ENCODE results near the gene KRTAP5-10.
"Not testable (repeated sequence)": the region's sequence is repeated elsewhere in the genome, so short reads cannot be mapped to it uniquely, and the experiment has no call there.

KRTAP5-10 gene

DNA sequence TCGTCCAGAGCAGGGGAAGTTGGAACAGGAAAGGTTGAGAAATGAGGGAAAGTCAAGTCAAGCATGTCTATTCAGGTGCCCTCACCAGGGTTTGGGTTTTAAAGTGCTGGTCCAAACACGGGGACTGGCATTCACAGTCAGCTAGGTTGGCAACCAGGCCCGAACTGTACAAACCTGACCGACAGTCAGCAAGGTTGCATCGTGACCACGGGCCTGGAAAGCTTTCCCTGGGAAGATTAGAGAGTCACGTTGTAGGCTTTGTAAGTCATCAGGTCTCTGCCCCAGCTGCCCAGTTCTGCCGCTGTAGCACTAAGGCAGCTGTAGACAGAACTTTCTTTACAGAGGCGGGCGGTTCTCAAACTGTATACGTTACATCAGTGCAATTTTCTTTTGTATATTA, 7.4 kb downstream of the KRTAP5-10 start:
- DNase-seq (ENCODE audit: low read depth in 3 of 3), result no peak

DNA sequence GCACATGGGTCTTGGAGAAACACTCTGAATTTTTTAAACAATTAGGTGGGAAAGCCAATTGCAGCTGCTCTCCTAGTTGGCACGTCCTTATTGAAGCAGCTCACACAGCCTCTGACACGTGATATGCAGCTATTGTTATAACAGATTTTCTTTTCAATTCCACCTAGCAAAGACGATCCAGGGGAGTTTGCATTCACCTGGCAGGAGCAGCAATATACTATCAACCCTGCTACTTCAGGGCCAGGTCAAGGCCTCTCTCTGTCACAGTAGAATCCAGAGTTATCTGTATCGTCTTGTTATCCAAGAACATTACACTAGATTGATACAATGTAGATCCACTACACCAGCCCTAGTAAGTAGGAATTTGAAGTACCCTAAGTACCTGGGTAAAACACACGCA, 9.1 kb downstream of the KRTAP5-10 start:
- DNase-seq (ENCODE audit: low read depth in 3 of 3), result no peak

DNA sequence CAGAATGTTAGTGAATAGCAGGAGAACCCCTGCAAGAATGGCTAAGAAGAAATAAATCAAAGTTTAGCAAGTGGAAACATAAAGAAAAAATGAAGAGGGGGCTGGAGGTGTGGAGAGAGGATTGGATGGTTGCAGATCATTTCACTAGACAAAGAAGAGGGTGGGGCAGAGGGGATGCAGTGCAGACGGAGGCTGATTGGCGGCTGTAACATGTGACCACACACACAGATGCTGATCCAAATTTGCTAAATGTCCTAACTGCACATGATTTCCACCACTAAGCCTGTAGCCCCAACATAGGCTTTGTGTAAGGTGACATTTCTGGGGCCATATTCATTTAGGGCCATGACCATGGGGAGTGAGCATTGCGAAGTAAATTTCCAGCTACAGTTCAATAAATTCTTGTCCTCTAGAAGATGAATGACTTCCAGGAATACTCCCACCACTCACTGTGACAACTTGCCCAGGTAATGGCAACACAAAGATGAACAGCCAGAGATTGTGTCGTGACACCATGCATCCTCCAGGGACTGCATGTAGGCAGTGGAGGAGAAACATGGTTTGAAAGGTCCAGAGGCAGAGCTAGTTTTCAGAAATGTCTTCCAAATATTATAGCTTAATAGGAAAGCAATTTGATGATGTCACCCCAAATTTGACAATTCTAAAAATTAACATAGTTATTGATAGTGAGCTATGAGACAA, 10.5 kb downstream of the KRTAP5-10 start:
- DNase-seq (ENCODE audit: low read depth in 3 of 3), result no peak

DNA sequence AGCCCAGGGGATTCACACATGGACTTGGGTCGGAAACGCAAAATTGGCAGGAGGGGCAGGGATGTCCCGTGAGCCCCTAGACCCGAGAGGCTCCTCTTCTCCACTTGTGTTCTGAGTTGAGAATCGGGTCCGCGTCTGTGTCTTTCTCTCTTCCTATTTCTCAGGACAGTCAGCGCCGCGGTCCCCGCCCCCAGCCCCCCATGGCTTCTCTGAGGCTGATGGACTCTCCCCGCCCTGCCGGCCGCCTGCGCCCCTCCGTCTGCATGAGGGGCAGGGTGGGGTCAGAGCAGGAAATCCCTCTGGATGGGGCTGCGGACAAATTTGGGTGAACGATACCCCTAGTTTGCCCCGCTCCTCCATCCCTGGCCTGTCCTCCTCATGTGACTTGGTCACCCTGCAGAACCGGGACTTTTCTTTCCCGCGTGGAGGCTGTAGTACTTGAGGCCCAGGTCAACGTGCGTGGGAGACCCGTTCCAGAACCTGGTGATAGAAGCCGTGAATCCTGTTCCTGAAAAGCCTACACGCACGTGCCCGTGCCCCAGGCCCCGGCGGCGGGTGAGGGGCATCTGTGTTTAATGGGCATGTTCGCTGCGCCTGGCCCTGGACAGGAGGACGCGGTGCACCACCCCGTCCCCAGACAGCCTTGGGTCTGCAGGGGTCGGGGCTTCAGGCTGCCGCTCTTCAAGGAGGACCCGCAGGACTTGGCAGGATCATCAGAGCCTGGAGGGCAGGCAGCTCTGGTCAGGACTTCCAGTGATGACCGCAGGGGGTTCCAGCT, 11.5 kb downstream of the KRTAP5-10 start:
- DNase-seq (ENCODE audit: low read depth in 3 of 3), result not testable (repeated sequence)

DNA sequence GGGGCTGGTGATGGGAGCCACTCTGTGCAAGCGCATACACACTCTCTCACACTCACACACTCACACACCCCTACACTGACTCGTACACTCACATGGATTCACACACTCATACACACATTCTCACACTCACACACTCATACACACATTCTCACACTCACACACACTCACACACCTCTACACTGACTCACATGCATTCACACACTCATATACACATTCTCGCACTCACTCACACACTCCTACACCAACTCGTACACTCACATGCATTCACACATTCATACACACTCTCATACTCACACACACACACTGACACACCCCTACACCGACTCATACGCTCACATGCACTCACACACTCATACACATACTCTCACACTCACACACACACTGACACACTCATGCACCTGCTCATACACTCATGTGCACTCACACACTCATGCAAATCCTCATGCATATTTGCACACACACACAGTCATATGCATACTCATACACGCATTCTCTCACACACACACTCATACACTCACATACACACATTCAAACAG, 12.2 kb downstream of the KRTAP5-10 start:
- no peak for DNase-seq (ENCODE audit: low read depth in 3 of 3)

DNA sequence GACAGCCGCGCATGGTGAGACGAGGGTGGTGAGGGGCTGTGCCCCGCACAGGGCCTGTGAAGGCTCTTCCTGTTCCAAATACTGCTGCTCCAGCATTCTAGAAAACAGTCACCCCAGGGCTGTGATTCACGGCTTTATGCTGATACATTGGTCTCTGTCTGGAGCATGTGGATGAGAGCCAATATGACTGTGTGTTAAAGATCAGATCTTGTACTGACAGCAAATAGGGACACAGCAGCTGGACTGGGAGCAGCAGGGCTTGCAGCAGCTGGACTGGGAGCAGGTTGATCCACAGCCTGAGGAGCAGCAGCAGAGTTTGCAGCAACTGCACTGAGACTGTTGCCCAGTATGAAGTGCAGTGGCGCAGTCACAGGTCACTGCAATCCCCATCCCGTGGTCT, 14.2 kb downstream of the KRTAP5-10 start:
- not testable (repeated sequence) for DNase-seq (ENCODE audit: low read depth in 3 of 3)

DNA sequence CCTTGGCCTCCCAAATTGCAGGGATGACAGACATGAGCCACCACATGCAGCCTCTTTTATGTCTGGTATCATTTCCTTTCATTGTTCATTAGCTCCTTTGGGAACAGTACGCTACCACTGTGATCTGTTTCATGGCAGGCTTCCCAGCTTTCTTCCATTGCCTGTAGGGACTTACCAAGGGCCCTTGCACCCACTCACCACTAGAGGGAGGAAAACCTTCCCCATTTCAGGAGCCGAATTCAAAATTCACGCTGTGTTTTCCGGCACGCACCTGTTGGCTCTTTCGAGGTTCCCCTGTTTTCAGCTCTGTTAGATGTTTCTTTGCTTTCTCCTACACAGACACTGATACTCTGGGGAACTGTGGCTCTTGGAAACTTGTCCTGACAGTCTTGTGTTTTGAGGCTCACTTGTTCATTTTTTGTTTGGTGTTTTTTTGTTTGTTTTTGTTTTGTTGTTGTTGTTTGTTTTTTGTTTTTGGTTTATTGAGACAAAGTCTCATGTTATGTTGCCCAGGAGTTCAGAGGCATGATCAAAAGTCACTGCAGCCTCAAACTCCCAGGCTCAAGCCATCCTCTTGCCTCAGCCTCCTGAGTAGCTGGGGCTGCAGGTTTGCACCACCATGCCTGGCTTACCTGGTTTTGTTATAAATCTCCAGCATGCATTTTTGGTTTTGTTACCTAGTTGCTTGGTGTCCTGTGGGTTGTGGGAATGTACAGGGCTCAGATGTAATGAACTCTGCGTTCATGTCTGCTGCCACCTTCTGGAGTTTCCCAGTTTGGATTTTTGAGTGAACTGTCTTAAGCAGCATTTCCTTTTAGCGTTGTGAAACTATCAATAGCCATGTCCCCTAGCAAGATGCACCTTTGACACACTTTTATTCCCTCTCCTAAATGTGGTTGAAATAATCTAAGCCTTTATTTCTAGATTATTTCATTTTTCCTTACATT, 15.0 kb downstream of the KRTAP5-10 start:
- peak in 2 of 3 experiments; percentile 6 to 25 for DNase-seq (ENCODE audit: low read depth in 3 of 3)

DNA sequence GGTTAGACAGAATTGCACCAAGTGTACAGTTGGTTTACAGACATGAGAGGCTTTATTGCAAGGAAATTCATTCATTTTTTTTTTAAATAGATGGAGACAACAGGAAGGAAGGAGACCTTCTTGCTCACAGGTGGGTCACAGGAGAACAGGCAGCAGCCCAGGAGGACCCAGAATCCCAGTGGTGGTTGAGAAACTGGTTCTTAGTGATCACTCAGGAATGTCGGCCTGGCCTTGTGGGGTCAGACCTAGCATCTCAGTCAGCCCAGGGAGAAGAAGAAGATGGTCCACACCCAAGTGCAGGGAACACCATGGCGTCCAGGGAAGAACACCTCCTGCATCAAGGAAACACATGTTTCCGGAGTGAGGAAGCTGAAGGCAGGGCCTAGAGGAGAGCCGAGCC, 16.5 kb downstream of the KRTAP5-10 start:
- no peak for DNase-seq (ENCODE audit: low read depth in 3 of 3)

DNA sequence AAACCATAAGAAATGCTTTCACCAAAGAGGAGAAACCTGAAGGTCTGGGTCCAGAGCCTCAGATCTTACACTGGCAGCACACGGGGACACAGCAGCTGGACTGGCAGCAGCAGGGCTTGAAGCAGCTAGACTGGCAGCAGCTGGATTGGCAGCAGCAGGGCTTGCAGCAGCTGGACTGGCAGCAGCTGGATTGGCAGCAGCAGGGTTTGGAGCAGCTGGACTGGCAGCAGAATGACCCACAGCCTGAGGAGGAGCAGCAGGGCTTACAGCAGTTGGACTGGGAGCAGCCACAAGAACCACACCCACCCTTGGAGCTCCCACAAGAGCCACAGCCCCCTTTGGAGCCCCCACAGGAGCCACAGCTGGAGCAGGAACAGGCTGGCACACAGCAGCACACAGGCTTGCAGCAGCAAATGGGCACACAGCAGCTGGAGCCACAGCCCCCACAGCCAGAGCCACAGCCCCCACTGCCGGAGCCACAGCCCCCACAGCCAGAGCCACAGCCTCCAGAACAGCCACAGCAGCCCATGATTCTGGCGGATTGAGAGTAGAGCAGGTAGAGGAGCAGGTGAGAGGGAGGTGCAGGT, 17.0 kb downstream of the KRTAP5-10 start, which contains the start of gene KRTAP5-11:
KRTAP5-11 (minus strand) TSS at position 567 of the 587 bp plus-strand sequence; CDS start at position 529, 38 bp downstream.
- DNase-seq (ENCODE audit: low read depth in 3 of 3), result no peak

DNA sequence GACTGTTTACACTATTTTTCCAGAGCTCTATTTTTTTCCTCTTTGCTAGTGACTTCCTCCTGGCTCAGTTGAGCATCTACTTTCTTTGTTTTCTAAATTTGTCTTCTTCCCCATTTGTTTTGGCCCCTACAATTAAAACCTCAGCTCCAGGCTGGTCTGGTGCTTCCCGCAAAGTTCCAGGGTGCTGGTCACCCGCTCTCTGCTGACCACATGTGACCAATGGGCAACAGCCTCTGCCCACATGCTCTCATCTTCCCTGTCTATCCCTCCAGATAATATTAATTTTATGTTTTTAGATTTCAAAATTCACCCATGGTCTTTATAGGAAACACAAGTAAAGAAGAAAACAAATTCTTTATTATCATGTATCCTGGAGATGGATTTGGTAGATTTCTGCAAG, 17.6 kb downstream of the KRTAP5-10 start:
- not testable (repeated sequence) for DNase-seq (ENCODE audit: low read depth in 3 of 3)

DNA sequence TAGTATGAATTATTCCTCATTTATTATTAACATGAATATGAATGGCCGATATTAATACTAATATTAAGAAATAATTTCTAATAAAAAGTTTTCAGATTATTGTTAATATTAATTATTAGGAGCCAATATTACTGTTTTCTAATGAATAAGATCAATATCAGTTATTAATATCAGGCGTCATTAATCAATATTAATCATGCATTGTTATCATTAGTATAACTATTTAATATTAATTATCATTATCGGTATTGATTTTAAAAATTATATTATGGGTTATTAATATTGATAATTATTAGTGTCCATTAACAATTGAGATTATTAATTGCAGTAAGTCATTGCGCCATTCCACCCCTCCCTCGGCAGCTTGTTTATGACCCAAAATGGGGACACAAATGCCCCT, 20.3 kb downstream of the KRTAP5-10 start:
- not testable (repeated sequence) for DNase-seq (ENCODE audit: low read depth in 3 of 3)

DNA sequence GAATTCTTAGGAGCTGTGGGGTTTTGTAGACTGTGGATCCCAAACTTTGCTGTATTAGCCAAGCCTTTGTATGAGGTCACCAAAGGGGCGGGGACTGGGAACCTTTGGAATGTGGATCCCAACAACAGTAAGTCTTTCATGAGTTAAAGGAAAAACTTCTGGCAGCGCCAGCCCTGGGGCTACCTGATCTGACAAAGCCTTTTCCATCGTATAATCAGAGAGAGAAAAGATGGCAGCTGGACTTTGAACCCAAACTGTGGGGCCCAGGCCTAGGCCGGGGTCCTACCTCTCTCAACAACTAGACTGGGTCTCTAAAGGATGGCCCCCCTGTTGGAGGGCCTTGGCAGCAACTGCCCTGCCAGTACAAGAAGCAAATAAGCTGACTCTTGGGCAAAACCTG, 23.0 kb downstream of the KRTAP5-10 start:
- not testable (repeated sequence) for DNase-seq (ENCODE audit: low read depth in 3 of 3)

DNA sequence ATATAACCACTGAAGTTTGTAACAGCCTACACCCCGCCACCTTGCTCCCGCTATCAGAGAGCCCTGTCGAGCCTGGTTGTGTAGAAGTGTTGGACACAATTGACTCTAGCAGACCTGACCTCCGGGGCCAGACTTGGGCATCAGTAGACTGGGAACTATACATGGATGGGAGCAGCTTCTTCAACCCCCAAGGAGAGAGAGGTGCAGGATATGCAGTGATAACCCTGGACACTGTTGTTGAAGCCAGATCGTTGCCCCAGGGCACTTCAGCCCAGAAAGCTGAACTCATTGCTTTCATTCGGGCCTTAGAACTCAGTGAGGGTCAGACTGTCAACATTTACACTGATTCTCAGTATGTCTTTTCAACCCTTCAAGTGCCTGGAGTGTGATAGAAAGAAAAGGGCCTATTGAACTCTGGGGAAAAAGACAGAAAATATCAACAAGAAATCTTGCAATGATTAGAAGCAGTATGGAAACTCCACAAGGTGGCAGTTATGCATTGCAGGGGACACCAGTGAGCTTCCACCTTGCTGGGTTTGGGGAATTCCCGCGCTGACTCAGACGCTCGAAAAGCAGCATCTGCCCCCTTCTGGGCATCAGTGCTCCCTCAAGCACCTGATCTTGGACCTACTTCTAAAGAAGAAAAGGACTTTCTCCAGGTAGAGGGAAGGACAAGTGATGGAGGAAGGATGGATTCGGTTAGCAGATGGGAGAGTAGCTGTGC, 23.6 kb downstream of the KRTAP5-10 start:
- peak; percentile 42 to 67 (median 48) for DNase-seq (ENCODE audit: low read depth in 3 of 3)

DNA sequence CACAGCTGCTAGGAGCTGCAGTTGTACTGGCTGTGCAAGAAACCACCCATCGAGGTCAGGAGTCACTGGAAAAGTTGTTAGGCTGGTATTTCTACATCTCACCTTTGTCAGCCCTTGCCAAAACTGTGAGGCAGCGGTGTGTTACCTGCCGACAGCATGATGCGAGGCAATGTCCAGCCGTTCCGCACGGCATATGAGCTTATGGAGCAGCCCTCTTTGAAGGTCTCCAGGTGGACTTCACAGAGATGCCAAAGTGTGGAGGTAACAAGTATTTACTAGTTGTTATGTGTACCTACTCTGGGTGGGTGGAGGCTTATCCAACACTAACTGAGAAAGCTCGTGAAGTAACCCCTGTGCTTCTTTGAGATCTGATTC, 24.2 kb downstream of the KRTAP5-10 start:
- not testable (repeated sequence) for DNase-seq (ENCODE audit: low read depth in 3 of 3)

DNA sequence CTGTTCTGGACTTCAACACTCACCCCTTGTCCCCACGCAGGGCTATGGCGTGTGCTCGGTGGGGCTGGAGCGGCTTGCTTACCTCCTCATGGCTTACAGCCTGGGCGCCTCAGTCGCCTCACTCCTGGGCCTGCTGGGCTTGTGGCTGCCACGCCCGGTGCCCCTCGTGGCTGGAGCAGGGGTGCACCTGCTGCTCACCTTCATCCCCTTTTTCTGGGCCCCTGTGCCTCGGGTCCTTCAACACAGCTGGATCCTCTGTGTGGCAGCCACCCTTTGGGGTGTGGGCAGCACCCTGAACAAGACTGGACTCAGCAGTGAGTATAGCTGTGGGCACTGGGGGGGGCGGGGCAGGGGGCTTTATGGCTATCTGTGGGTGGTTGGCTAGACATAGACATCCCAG, 37.9 kb downstream of the KRTAP5-10 start:
- not testable (repeated sequence) for DNase-seq (ENCODE audit: low read depth in 3 of 3)

DNA sequence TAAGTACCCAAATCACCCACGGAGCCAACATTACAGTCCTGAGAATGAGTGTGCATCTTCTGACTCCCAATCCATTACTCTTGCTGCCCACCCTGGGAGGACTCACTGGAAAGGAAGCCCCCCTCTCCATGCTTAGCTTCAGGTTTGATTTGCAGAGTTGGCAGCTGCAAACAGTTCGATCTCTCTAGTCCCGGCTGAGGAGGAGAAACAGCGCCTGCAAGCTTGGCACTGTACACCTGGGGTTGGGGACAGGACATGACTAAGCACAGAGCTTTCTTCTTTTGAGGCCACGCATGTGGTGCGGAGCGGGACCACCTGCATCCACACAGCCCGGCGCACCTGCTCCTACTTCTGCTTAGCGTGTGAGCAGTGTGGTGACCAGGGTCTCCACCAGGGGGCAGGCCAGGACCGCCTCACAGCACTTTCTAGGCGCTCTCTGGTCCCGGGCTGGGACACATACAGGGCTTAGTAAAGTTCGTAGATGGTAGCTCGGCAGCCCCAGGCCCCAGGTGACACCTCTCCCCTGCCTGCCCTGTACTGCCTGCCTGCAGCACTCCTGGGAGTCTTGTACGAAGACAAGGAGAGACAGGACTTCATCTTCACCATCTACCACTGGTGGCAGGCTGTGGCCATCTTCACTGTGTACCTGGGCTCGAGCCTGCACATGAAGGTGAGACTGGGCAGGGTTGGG, 39.6 kb downstream of the KRTAP5-10 start:
- peak in 1 of 3 experiments; percentile 29 for DNase-seq (ENCODE audit: low read depth in 3 of 3)

DNA sequence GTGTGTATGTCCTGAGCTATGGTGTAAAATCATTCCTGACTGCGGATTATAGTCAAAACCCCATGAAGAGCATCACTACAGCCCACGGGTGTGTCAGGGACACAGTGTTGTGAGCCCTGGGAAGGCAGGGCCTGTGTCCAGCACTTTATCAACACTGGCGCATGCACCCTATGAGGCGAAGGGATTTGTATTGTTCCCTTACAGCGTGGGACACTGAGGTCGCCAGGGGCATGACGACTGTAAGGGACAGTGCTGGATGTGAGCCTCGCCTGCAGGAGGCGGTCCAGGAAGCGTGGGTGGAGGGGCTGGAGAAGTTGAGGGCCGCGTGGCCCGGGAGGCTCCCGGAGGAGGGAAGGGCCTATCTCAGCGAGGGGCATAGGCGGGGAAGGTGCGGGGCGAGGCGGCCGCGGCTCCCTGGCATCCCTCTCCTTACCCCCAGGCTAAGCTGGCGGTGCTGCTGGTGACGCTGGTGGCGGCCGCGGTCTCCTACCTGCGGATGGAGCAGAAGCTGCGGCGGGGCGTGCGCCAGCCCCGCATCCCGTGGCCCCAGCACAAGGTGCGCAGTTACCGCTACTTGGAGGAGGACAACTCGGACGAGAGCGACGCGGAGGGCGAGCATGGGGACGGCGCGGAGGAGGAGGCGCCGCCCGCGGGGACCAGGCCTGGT, 41.6 kb downstream of the KRTAP5-10 start:
- not testable (repeated sequence) for DNase-seq (ENCODE audit: low read depth in 3 of 3)

DNA sequence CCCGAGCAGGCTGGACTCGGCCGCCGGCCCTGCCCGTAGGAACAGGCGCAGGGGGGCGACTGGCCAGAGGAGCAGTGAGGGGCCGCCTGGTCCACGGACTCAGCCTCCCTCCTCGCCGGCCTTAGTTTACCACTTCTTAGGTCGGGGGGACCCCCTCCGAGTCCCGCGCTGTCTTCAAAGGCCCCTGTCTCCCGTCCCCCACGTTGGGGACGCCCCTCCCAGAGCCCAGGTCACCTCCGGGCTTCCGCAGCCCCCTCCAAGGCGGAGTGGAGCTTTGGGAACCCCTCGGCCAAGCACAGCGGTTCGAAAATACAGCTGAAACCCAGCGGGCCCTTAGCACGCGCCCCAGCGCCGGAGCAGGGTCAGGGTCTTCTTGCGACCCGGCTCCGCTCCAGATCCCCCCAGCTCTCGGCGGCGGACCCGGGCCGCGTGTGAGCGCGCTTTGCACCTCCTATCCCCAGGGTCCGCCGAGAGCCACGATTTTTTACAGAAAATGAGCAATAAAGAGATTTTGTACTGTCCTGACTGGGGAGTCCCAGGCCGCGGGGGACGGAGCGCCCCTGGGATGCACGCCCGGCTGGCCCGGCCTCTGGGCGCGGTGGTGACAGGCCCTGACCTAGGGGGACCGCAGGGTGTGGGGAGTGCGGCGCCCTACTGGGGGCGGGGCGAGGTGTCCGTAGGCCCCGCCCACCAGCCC, 42.3 kb downstream of the KRTAP5-10 start:
- DNase-seq (ENCODE audit: low read depth in 3 of 3), result not testable (repeated sequence)

DNA sequence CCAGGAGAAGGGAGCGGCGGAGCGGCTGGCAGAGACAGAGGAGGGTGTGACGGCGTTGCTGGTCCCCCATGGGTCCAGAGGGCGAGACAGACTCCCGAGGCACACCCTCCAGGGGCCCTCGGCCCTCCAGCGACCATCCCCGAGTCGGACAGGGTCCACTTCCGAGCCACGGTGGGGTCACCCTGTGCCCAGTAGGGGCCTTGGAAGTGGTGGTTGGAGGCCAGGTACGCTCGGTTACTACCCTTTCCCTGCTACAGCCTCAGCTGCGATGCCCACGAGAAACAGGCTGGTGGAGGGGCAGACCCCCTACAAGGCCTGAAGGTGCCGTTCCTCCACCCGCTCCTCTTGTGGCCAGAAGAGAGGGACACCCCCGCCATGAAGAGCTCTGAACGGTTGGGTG, 42.9 kb downstream of the KRTAP5-10 start:
- not testable (repeated sequence) for DNase-seq (ENCODE audit: low read depth in 3 of 3)
